Astrocyte of the spinal cord (primary cell): ENCODE data around the gene PRDM16.

Source experiments
- DNase-seq: peaks from one replicate; pipeline ENCODE4 v3.0.0; 2011; ENCODE audit warnings: low read depth, low spot score
- H3K4me3 ChIP-seq: 2 replicates; pipeline ENCODE4 v1.5.1; 2011; ENCODE audit warnings: low read depth, mild to moderate bottlenecking, low read length, moderate library complexity
- CTCF ChIP-seq: IDR thresholded peaks from 2 replicates; pipeline ENCODE4 v1.5.1; 2012; ENCODE audit warnings: low read depth, mild to moderate bottlenecking, low read length, inconsistent platforms
- in situ Hi-C: cut with HindIII; loops from 2 replicates; pipeline ENCODE4 v1.10.0; 2017; ENCODE audit warnings: low sequenced_read_pairs

PRDM16 gene

GRCh38 chr1:3130268-3130667 is 61.3 kb downstream of the PRDM16 start:
- H3K4me3 ChIP-seq: no peak overlapping the region
- no peak for TF ChIP-seq CTCF
- DNase-seq: no peak
- in situ Hi-C loops: no loop called here

- no peak overlapping the region for H3K4me3 ChIP-seq
- in situ Hi-C loops: no loop called here
- TF ChIP-seq CTCF: no peak
- DNase-seq: no peak
These were observed 63.7 kb downstream of the PRDM16 start for GRCh38 chr1:3132660-3133059.

- no peak for TF ChIP-seq CTCF
- DNase-seq: no peak
- no peak overlapping the region for H3K4me3 ChIP-seq
- in situ Hi-C loops: no loop called here
These were observed 64.7 kb downstream of the PRDM16 start for GRCh38 chr1:3133686-3134085.

- in situ Hi-C loops: no loop called here
- no peak for TF ChIP-seq CTCF
These were observed 65.5 kb downstream of the PRDM16 start for GRCh38 chr1:3134381-3135072.

GRCh38 chr1:3135073-3135702 is 66.2 kb downstream of the PRDM16 start:
- DNase-seq: no peak
- TF ChIP-seq CTCF: no peak
- in situ Hi-C loops: no loop called here
- H3K4me3 ChIP-seq: no peak overlapping the region

More at GRCh38 chr1:3134381-3135072, 65.5 kb downstream of the PRDM16 start:
- H3K4me3 ChIP-seq: no peak overlapping the region
- DNase-seq: no peak

- DNase-seq: no peak
- no peak overlapping the region for H3K4me3 ChIP-seq
- no peak for TF ChIP-seq CTCF
- in situ Hi-C loops: no loop called here
These were observed 66.9 kb downstream of the PRDM16 start for GRCh38 chr1:3135744-3136455.
